Heart left ventricle (tissue), 16 donors: ENCODE measurements around the gene TCAP. TPM values are rescaled to one million over a fixed set of nuclear protein-coding genes. Genes with fewer than 3 reads are reported as not detected.

Experiments
- ATAC-seq, 4 donors: fragments of 200-7000 bp; cut with Tn5 transposase; one replicate each; pipeline ENCODE4 v1.9.1; 2020 to 2022; ENCODE audit warnings: moderate library complexity in 4 of 4, mild to moderate bottlenecking in 3 of 4, moderate number of reproducible peaks in 1 of 4
- DNase-seq, 5 donors: peaks; one replicate each; pipeline ENCODE4 v3.0.0-alpha.2; 2020
- H3K27ac ChIP-seq, 12 donors: fragments of 200-600 bp; sonication (generic) in 4 of 12; one replicate each; pipeline versions ENCODE4 v1.5.0 to v1.8.0; 2016 to 2022; ENCODE audit warnings: mild to moderate bottlenecking in 2 of 12
- H3K27me3 ChIP-seq, 9 donors: fragments of 200-600 bp; sonication (generic) in 2 of 9; one replicate each; pipeline versions ENCODE4 v1.5.1 to v1.8.0; 2016 to 2022; ENCODE audit warnings: mild to moderate bottlenecking in 3 of 9
- H3K36me3 ChIP-seq, 9 donors: fragments of 200-600 bp; sonication (generic) in 2 of 9; one replicate each; pipeline versions ENCODE4 v1.5.0 to v1.8.0; 2018 to 2022; ENCODE audit warnings: mild to moderate bottlenecking in 2 of 9
- H3K4me1 ChIP-seq, 12 donors: fragments of 200-600 bp; sonication (generic) in 4 of 12; one replicate each; pipeline versions ENCODE4 v1.5.0 to v1.8.0; 2016 to 2022; ENCODE audit warnings: mild to moderate bottlenecking in 3 of 12
- H3K4me3 ChIP-seq, 12 donors: fragments of 200-600 bp; sonication (generic) in 4 of 12; one replicate each; pipeline versions ENCODE4 v1.5.0 to v1.8.0; 2017 to 2022; ENCODE audit warnings: mild to moderate bottlenecking in 9 of 12, moderate library complexity in 4 of 12
- H3K9me3 ChIP-seq, 12 donors: fragments of 200-600 bp; sonication (generic) in 4 of 12; one replicate each; pipeline versions ENCODE4 v1.5.0 to v1.8.0; 2016 to 2022; ENCODE audit warnings: mild to moderate bottlenecking in 1 of 12
- POLR2A ChIP-seq, 2 donors: fragments of 450-650 bp; IDR thresholded peaks; one replicate each; pipeline ENCODE4 v1.6.1; 2017; ENCODE audit warnings: antibody characterized with exemption in 2 of 2, mild to moderate bottlenecking in 2 of 2, moderate library complexity in 2 of 2
- WGBS, 4 donors: extraction: QIAGEN DNeasy Blood & Tissue Kit in 2 of 4; methylation state at CpG; one replicate each; pipeline versions ENCODE4 v1.1.5 to v1.1.7; 2013 to 2018; 5-methylcytosine and 5-hydroxymethylcytosine counted together
- intact Hi-C, 10 donors: fragments of 100-400 bp; cut with DNase I; formaldehyde crosslinking; loops; one replicate each; pipeline versions ENCODE4 v1.11.1 to v1.14.2; 2022
- polyA plus RNA-seq, 2 donors: library from polyadenylated mRNA; stranded (reverse); fragments of 200-250 nt; gene quantifications; one replicate each; pipeline ENCODE4 v1.2.3, GENCODE V29; 2013
- total RNA-seq, 9 donors: library from RNA; depleted of rRNA in 2 of 9; stranded (reverse); fragments of >200 nt in 2 of 9; fragmentation: NEBNext Ultra II Directional in 3 of 9; extraction: Animal tissue kit (Norgen Biotek cat#: 25700) in 3 of 9; gene quantifications; one replicate each; pipeline versions ENCODE4 v1.1.0 to v1.2.4, GENCODE V29; 2016 to 2023
- TF ChIP-seq, protein P1 (sequence below), 12 donors: fragments of 200-600 bp; sonication (generic) in 4 of 12; IDR thresholded peaks; one replicate each; pipeline versions ENCODE4 v1.5.0 to v1.8.0; 2018 to 2022; ENCODE audit warnings: antibody characterized with exemption in 12 of 12, mild to moderate bottlenecking in 5 of 12
- donor health status: ischemic (EF 13 %, LVEDD 7.1; RV severe dilation, severe dysfunction).
- donor health status: healthy with polysubstance abuse.
- donor health status: DM: no; HTN: yes; CAD: no.
- donor health status: DM: no; HTN: no; CAD: no.
- donor health status: ischemic (EF 25% LVEDD 6.9; RV normal size, moderate dysfunction).
- donor health status: ischemic (EF 25% LVEDD 5.7; RV mildly dilated, moderate dysfunction).
- donor health status: healthy.
- donor health status: DM: yes; HTN: yes; CAD: no.
- donor health status: ischemic (EF 35%, LVEDD 5.7; RV mildly dilated, moderate dysfunction).
- donor health status: nonischemic (EF 11% LVEDD 7.7; RV severe dilation, severe dysfunction).
- donor health status: DM: yes; HTN: yes; CAD: no.
- donor health status: PGD.
- donor health status: ischemic (EF 29% LVEDD 5.4; RV normal size, mild dysfunction).
- donor health status: nonischemic (EF 23%, LVEDD 6.1; RV moderate dilation, normal function).

The TCAP gene
- total and polyA plus RNA-seq, 11 donors, result 2,028 to 9,343 (median 4,137) TPM

DNA sequence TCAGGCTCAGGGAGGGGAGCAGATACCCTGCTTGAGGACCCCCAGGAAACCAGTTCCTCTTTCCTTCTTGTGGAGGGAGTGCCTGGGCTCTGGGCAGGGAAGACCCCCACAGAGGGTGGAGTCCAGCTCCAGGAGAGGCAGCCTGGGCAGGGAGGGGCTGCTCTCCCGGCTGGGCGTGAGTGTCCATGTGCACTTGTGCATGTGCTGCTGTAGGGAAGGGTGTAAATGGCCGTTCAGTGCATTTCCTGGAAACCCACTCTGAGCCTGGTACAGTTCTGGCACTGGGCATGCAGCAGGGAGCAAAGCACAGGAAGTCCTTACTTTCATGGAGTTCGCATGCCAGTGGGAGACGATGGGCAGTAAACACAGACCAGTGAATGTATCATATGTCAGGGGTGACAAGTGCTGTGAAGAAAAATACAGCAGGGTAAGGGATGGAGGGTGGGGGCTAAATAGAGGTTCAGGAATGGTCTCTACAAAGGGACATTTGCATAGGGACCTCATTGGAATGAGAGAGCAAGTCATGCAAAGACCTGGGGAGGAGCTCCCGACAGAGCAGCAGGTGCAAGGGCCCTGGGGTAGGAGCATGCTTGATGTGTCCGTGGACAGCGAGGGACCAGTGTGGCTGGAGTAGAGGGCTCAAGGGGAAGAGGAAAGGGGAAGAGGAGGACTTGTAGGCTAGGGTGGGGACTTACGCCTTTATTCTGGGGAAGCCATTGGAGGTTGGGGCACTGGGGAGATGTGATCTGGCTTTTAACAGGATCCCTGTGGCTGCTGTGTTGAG, 22.7 kb upstream of the TCAP start:
- Histone ChIP-seq H3K4me3 (no peak overlapping the region), H3K27ac (no peak overlapping the region), H3K36me3 (no peaks in the 10 kb centered on the region), H3K27me3 (no peaks in the 10 kb centered on the region), H3K9me3 (no peaks in the 10 kb centered on the region), H3K4me1 (peaks cover 9 to 75% (median 47%) of the 10 kb centered on the region in 12 donors)
- whole genome bisulfite sequencing, 4 donors, result 84 to 91% (median 86%) methylated on average over 6 to 9 of the region's 9 CpGs
- ATAC-seq (no peak), DNase-seq (no peak)
- intact Hi-C loops, result no loop called here
- TF ChIP-seq POLR2A (IDR thresholded peaks at IDR 0.05), result no peak
- TF ChIP-seq, protein P1, sequence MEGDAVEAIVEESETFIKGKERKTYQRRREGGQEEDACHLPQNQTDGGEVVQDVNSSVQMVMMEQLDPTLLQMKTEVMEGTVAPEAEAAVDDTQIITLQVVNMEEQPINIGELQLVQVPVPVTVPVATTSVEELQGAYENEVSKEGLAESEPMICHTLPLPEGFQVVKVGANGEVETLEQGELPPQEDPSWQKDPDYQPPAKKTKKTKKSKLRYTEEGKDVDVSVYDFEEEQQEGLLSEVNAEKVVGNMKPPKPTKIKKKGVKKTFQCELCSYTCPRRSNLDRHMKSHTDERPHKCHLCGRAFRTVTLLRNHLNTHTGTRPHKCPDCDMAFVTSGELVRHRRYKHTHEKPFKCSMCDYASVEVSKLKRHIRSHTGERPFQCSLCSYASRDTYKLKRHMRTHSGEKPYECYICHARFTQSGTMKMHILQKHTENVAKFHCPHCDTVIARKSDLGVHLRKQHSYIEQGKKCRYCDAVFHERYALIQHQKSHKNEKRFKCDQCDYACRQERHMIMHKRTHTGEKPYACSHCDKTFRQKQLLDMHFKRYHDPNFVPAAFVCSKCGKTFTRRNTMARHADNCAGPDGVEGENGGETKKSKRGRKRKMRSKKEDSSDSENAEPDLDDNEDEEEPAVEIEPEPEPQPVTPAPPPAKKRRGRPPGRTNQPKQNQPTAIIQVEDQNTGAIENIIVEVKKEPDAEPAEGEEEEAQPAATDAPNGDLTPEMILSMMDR (IDR thresholded peaks at IDR 0.05), result no peak

DNA sequence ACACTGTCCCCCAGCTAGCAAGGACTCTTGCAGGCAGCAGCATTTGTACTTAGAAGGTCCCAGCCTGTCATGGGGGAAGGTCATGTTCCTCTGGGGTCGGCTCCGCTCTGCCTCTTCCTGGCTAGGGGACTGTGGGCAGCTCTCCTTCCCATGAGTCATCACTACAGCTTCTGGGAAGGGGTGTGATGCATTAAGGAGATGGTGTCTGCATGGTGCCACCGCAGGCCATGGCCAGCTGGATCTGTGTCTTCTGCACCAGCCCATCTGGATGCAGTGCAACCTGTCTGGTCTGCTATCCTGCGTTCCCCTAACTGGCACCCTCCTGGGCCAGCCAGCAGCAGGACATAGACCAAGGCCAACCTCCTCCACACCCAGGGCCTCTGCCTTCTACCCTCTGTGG, 21.9 kb upstream of the TCAP start:
- intact Hi-C loops, result no loop called here
- WGBS, 4 donors, result 73 to 91% (median 77%) methylated on average over 4 of the region's 4 CpGs

DNA sequence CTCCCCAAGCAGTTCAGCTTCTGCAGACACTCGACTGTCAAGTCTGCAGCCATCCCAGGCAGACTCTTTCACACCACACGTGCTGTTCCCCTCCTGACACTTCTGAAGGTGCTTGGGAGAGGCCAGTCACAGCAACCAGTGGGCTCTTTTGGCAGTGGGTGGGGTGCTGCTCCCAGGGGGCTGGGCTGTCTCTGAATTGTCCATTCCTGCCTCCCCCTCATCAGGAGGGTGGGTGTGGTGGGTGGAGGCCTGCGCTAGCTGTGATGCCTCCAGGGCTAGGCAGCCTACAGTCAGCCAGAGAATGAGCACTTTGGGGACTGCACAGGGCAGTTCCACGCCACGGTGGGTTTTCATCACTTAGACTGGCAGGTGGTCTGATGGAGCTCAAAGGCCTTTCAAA, 17.9 kb upstream of the TCAP start:
- intact Hi-C loops, result no loop called here
- peak in 2 of 4 donors; percentile 10 to 38 for ATAC-seq
- H3K27me3 ChIP-seq, result no peaks in the 10 kb centered on the region
- H3K9me3 ChIP-seq, result no peaks in the 10 kb centered on the region
- 42 to 69% (median 66%) methylated on average over 3 to 5 of the region's 5 CpGs for WGBS, 4 donors
- peaks cover 0 to 34% (median 11%) of the 10 kb centered on the region in 12 donors for H3K4me1 ChIP-seq
- TF ChIP-seq, protein P1 (IDR thresholded peaks at IDR 0.05), result no peak
- no peak for TF ChIP-seq POLR2A (IDR thresholded peaks at IDR 0.05)
- H3K4me3 ChIP-seq, result no peak overlapping the region
- DNase-seq, result no peak
- H3K27ac ChIP-seq, result no peak overlapping the region
- peaks cover 0 to 12% (median 0%) of the 10 kb centered on the region in 9 donors for H3K36me3 ChIP-seq

More for the DNA sequence above, 21.9 kb upstream of the TCAP start:
- H3K36me3 ChIP-seq, result no peaks in the 10 kb centered on the region
- no peak for TF ChIP-seq POLR2A (IDR thresholded peaks at IDR 0.05)
- TF ChIP-seq, protein P1 (IDR thresholded peaks at IDR 0.05), result no peak
- H3K27me3 ChIP-seq, result no peaks in the 10 kb centered on the region
- H3K4me3 ChIP-seq, result no peak overlapping the region
- ATAC-seq, result peak in 3 of 4 donors; percentile 12 to 22 (median 16)
- no peak overlapping the region for H3K27ac ChIP-seq
- H3K9me3 ChIP-seq, result no peaks in the 10 kb centered on the region
- H3K4me1 ChIP-seq, result peaks cover 3 to 67% (median 40%) of the 10 kb centered on the region in 12 donors
- no peak for DNase-seq

- no peak overlapping the region for H3K27ac ChIP-seq
- no peaks in the 10 kb centered on the region for H3K27me3 ChIP-seq
- WGBS, 4 donors, result 91 to 92% (median 91%) methylated on average over 15 of the region's 15 CpGs
- no peaks in the 10 kb centered on the region for H3K9me3 ChIP-seq
- peaks cover 0 to 34% (median 11%) of the 10 kb centered on the region in 12 donors for H3K4me1 ChIP-seq
- peaks cover 0 to 12% (median 0%) of the 10 kb centered on the region in 9 donors for H3K36me3 ChIP-seq
- no peak for TF ChIP-seq POLR2A (IDR thresholded peaks at IDR 0.05)
- TF ChIP-seq, protein P1 (IDR thresholded peaks at IDR 0.05), result no peak
- H3K4me3 ChIP-seq, result no peak overlapping the region
- no peak for ATAC-seq
- DNase-seq, result no peak
- intact Hi-C loops, result no loop called here
These were observed 16.4 kb upstream of the TCAP start for GRCh38 chr17:39648616-39649366.
